Measurements from ENCODE around the gene KLHDC9. TPM values are rescaled to one million over a fixed set of nuclear protein-coding genes. Genes with fewer than 3 reads are reported as not detected.

KLHDC9 gene
- total and polyA plus RNA-seq, 9 of the 15 experiments (the other 6 are each of a cell fraction or from before 2014, with no cell fraction given): not detected

GRCh38 chr1:161119092-161119903, 21.1 kb downstream of the KLHDC9 start (continued):
- TF ChIP-seq ESRRA (IDR thresholded peaks at IDR 0.05; ENCODE audit: borderline replicate concordance, low read depth): 0 out of 2 replicates have a peak, but pooled peaks have one; percentile 7
- peak in 1 of 2 experiments; percentile 23; a peak in 1 of 4 replicates for TF ChIP-seq RCOR1 (IDR thresholded peaks at IDR 0.05; ENCODE audit: borderline replicate concordance in 1 of 2, low read depth in 2 of 2, low read length in 2 of 2)
- peak; percentile 75; the same call in 1 of the 2 replicates for TF ChIP-seq FOXK1 (CRISPR knock-in tag; IDR thresholded peaks at IDR 0.05; ENCODE audit: borderline replicate concordance)
- no peak for TF ChIP-seq HCFC1 (IDR thresholded peaks at IDR 0.05; ENCODE audit: low read depth, low read length)
- peak; percentile 59 for TF ChIP-seq L3MBTL2 (IDR thresholded peaks at IDR 0.05)
- peak; percentile 64 for TF ChIP-seq MGA (IDR thresholded peaks at IDR 0.05)
- TF ChIP-seq ZNF212 (CRISPR knock-in tag; IDR thresholded peaks at IDR 0.05): no peak
- no peak for TF ChIP-seq SIRT6 (IDR thresholded peaks at IDR 0.05; ENCODE audit: low read depth, low read length)
- TF ChIP-seq SRF (CRISPR knock-in tag; IDR thresholded peaks at IDR 0.05): no peak
- no peak for TF ChIP-seq CBFA2T3 (IDR thresholded peaks at IDR 0.05)
- peak; percentile 48; the same call in 1 of the 2 replicates for TF ChIP-seq GTF2E2 (tag; IDR thresholded peaks at IDR 0.05)
- TF ChIP-seq EHMT2 (IDR thresholded peaks at IDR 0.05): 0 out of 2 replicates have a peak, but pooled peaks have one; percentile 28
- peak; percentile 12; the same call in 1 of the 2 replicates for TF ChIP-seq ATF7 (IDR thresholded peaks at IDR 0.05)

Data from K562 (cell line).